ENCODE data around the gene PLCL1.
A peak's percentile ranks its signal among the peaks of the same experiment; 100 is the strongest.

GRCh38 chr2:197851451-197851850, 47.1 kb downstream of the PLCL1 start:
- no peak for TF ChIP-seq CREM (IDR thresholded peaks at IDR 0.05; ENCODE audit: low read depth)
- no peak for TF ChIP-seq USF2 (IDR thresholded peaks at IDR 0.05; ENCODE audit: borderline replicate concordance, low read depth, low read length)
- no peak for TF ChIP-seq LARP7 (IDR thresholded peaks at IDR 0.05)
- TF ChIP-seq POLR2A (IDR thresholded peaks at IDR 0.05; ENCODE audit: low read depth, low read length) = no peak
- no peak for TF ChIP-seq REST (IDR thresholded peaks at IDR 0.05; ENCODE audit: low read depth, low read length)
- TF ChIP-seq ATF3 (IDR thresholded peaks at IDR 0.05; ENCODE audit: borderline replicate concordance, extremely low read depth, low read depth, low read length) = no peak
- TF ChIP-seq EZH2 (IDR thresholded peaks at IDR 0.05; ENCODE audit: borderline replicate concordance, control insufficient read depth, low read depth, low read length) = no peak
- TF ChIP-seq SUZ12 (IDR thresholded peaks at IDR 0.05; ENCODE audit: unreplicated experiment) = no peak
- no peak for TF ChIP-seq EGR1 (IDR thresholded peaks at IDR 0.05; ENCODE audit: borderline replicate concordance in 1 of 2, low read depth in 2 of 2, low read length in 2 of 2)
- no peak for TF ChIP-seq TARDBP (IDR thresholded peaks at IDR 0.05; ENCODE audit: borderline replicate concordance)
- TF ChIP-seq CTCF (IDR thresholded peaks at IDR 0.05 in 2 of 3, conservative IDR thresholded peaks at IDR 0.05 in 1 of 3; ENCODE audit: control insufficient read depth in 2 of 3, extremely low read depth in 1 of 3, insufficient read depth in 1 of 3, low read depth in 3 of 3, low read length in 3 of 3) = peak; percentile 28 to 57 (median 33); a peak in 4 of 6 replicates
- TF ChIP-seq RCOR1 (conservative IDR thresholded peaks at IDR 0.05; ENCODE audit: low read depth, low read length) = no peak
